CD4-positive, alpha-beta T cell treated with Interleukin-4 for 1 hour (primary cell): ENCODE data around the gene PON1.

Experiments used
- DNase-seq, 2 donors: peaks; one replicate each; pipeline ENCODE4 v3.0.0-alpha.2; 2020 to 2022

PON1 gene

GRCh38 chr7:95317546-95317945 lies 6.8 kb downstream of the PON1 start:
- no peak for DNase-seq

DNA sequence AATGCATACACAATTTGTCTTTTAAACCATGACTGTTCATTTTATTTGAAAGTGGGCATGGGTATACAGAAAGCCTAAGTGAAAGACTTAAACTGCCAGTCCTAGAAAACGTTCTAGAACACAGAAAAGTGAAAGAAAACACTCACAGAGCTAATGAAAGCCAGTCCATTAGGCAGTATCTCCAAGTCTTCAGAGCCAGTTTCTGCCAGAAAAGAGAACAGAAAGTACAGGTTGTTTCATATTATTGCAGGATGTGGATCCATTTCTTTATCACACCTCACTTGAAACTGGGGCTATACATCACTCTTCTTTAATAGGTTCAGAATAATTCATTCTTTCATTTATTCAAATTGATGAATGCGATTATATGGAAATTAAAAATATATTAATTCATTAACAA lies 7.7 kb downstream of the PON1 start:
- DNase-seq = no peak

DNA sequence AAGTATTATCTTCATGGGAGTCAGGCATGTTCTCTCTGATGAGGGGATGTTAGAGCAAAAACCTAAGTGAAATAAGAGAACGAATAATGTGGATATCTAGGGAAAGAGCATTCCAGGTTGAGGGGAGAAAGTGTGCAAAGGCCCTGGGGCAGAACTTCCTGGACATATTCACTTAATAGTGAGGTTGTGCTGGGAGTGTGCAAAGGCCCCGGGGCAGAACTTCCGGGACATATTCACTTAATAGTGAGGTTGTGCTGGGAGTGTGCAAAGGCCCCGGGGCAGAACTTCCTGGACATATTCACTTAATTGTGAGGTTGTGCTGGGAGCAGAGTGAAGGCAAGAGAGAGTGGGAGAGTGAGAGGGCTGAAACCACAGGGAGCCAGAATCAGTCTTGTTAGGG lies 11.8 kb downstream of the PON1 start:
- DNase-seq = no peak

DNA sequence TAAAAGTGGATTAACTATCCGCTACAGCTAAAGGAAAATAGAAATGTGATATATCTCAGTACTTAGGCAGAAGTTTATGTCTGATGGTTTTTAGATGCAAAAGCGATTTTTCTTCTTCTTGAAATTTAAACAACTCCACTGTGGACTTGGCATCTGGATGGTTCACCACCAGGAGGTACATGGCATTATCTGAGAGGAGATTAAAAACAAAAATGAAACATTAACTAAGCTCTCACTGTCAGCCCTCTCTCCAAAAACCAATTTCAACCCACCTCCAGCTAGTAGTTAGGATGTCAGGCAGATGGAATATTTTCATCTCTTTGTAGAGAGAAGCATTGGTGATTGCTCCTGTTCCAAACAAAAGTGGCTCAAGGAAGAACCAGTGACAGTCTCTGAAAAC lies 12.9 kb downstream of the PON1 start:
- DNase-seq = no peak

- DNase-seq = no peak
Observed at GRCh38 chr7:95309951-95310350, 14.4 kb downstream of the PON1 start.

GRCh38 chr7:95304990-95305389 lies 19.3 kb downstream of the PON1 start:
- no peak for DNase-seq

DNA sequence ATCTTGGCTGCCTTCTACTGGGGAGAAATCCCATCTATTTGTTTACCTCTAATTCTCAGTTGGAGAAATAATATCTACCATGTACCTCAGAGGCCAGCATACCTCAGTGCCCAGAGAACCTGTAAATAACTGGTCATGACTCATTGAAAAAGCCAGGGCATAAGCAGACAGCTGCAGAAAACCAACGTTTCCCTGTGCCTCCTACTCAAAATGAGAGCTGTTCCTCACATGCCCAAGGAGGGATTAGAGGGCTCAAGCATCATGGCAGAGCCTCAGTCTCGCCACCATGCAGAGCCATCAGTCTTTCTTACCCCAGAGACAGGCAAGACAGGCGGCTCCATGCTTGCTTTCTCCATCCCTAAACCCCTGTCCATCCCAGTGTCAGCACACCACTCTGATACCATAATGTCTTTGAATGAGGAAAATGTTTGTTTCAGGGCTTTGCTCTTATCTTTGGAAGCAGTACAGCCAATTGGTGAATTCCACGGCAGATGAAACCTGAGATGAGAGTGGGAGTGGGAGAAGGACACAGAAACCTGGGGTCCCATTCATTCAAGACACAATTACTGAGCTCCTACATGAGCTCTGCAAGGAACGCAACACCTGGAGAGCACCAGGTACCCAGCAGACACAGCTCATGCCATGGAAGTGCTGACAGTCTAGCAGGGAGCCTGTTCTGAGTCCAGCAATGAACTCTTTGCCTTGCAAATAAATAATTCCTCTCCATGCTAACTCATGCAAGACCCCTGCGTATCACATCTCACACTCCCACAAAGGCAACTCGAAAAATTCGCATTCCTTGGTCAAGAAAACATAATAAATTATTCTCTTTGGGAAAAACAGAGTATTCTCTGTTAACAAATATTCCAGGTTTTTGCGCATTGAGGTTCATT lies 21.1 kb downstream of the PON1 start:
- DNase-seq = no peak

DNA sequence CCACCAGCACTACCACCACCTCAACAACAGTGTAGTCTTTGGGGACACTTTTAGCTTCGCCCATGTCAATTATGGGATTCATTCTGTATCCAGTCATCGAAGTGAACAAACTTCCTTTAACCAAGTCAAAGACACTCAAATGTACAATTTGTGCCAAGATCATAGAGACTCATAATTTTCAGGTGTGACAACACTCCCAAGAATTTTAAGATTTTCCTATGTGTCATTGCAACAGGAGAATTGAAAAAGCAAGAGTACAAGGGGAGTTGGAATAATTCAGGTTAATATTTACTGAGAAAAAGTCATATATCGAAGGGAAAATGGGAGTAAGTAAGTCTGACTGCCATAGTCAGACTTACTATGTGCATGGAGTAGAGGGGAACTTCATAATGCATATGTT lies 26.2 kb downstream of the PON1 start:
- DNase-seq = no peak

DNA sequence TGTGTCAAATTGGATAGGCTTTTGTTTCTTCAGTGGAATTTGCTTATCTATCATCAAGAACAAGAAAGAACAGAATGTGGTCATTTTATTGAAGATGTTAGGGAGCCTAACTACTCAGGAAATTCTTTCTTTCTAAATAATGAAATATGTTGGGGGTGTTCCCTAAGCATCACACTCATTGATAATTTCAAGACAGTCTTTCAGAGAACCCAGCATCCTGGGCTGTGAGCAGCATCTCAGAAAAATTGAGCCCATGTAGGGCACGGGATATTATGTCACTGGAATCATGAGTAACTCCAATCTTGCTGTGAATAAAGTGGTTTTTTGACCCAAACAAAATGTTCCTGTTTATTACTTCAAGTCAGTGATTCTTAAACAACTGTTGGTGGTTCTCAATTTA lies 27.3 kb downstream of the PON1 start:
- no peak for DNase-seq

DNA sequence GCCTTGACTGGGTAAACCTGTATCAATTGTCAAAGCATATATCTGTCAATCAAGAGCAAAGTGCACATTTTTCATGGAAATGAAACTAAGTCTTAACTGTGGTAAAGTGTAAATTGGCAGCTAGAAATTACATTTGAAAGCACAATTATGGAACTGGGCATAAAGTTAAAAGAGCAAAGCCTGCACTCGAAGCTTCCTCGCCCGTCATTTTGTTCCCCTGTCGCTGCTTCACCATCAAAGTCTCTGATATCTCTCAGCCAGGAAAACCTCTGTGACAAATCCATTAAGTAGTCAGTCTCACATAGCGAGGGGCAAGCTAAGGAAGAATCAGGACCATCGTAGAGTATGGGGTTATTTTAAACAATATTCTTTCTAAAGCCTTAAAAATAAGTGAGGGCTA lies 27.9 kb downstream of the PON1 start:
- DNase-seq = no peak

- DNase-seq = no peak
Observed at GRCh38 chr7:95295397-95295796, 28.9 kb downstream of the PON1 start.

DNA sequence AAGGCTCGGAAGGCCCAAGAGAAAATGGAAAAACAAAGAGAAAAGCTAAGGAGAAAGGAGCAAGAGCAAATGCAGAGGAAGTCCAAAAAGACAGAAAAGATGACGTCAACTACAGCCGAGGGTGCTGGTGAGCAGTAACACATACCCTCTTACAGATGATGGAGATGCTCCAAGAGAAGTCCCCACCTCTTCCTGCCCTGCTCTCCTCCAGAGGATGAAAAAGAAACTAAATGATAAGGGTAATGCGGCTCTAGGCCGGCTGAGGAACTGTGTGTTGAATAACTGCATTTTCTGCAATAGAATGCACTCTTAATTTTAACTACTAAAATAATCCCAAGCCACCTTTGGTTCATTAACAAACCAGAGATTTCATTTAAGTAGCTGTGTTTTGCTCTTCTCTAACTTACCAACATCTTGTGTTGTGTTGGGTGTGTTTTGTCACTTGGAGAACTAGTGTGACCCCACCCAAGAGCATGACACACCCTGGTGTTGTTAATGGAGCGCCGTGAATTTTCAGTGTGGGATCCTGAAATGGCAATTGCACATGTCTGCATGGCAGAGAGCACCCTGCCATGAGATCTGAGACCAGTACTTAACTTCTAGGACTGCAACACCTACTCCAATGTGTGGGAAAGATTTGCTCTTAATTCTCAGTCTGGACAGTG lies 34.0 kb downstream of the PON1 start:
- no peak for DNase-seq

DNA sequence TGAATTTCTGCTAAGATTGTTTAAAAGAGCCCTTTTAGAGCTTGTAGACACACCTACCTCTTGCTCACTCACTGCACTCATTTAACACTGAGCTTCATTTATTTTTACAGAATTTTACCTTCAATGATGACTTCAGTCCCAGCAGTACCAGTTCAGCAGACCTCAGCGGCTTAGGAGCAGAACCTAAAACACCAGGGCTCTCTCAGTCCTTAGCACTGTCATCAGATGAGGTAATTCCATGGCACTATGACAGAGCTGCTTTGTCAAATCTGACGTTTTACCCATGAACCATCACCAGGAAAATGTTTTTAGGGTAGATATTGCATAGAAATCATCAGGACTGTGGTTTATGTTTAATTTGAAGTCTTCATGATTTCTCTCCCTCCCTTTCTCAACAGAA lies 38.2 kb downstream of the PON1 start:
- no peak for DNase-seq

GRCh38 chr7:95279417-95279816 lies 44.9 kb downstream of the PON1 start:
- DNase-seq = no peak

- no peak for DNase-seq
Observed at GRCh38 chr7:95276114-95276513, 48.2 kb downstream of the PON1 start.

GRCh38 chr7:95269640-95270039 lies 54.7 kb downstream of the PON1 start:
- DNase-seq = no peak

GRCh38 chr7:95267754-95268153 lies 56.6 kb downstream of the PON1 start:
- DNase-seq = no peak

- DNase-seq = no peak
Observed at GRCh38 chr7:95265634-95266033, 58.7 kb downstream of the PON1 start.

- no peak for DNase-seq
Observed at GRCh38 chr7:95264363-95264891, 59.9 kb downstream of the PON1 start.

GRCh38 chr7:95263785-95264362 lies 60.5 kb downstream of the PON1 start:
- DNase-seq = no peak

GRCh38 chr7:95262875-95263274 lies 61.5 kb downstream of the PON1 start:
- no peak for DNase-seq

GRCh38 chr7:95261895-95262415 lies 62.4 kb downstream of the PON1 start:
- no peak for DNase-seq

- no peak for DNase-seq
Observed at GRCh38 chr7:95255691-95256090, 68.6 kb downstream of the PON1 start.

DNA sequence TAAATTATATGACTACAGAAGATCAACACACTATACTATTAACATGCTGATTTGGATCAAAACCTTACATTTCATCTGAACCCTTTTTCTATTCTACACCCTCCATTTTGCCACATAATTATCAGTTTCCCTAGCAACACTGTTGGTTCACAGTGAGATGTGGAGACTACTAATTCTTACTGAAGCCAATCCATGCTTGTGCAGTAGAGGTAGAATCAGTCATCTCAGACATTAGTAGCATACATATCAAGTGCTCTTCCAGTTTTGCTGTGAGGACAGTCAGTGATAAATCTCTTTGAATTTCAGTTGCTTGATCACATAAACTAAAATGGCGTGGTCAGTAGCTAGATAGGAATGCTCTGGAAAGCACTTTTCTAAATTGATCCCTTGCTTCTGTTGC lies 70.3 kb downstream of the PON1 start:
- DNase-seq = no peak
